Measurements from ENCODE around the gene SETMAR. TPM values are rescaled to one million over a fixed set of nuclear protein-coding genes. Genes with fewer than 3 reads are reported as not detected.

The SETMAR gene
- polyA plus RNA-seq (2013): 14.2 and 15.0 TPM in 2 replicates

GRCh38 chr3:4303187-4304123, at the start of gene SETMAR:
SETMAR (plus strand) TSS chr3:4303369; CDS start chr3:4303371, 2 bp downstream.
- no CpG with 5 or more reads among the region's 62 CpGs for WGBS (ENCODE audit: extremely low coverage, insufficient coverage, insufficient read length)
- Histone ChIP-seq H4K12ac (ENCODE audit: low read depth, low read length) (peak within 1 kb of the TSS; percentile 88), H3K27me3 (ENCODE audit: insufficient read depth, low read length) (no peaks in the 10 kb centered on the region)

GRCh38 chr3:4261406-4261805, 41.8 kb upstream of the SETMAR start:
- WGBS (ENCODE audit: extremely low coverage, insufficient coverage, insufficient read length): no CpG with 5 or more reads among the region's 6 CpGs
- Histone ChIP-seq H3K14ac (ENCODE audit: low read length) (no peak overlapping the region), H3K4me3 (ENCODE audit: low read depth, low read length) (no peak overlapping the region), H3K9ac (ENCODE audit: low read length) (no peak overlapping the region), H3K18ac (ENCODE audit: low read length) (no peak overlapping the region), H3K4me1 (ENCODE audit: control insufficient read depth in 1 of 2, insufficient read depth in 2 of 2, low read length in 2 of 2) (no peaks in the 10 kb centered on the region), H4K8ac (ENCODE audit: low read depth, low read length) (no peak overlapping the region), H2BK12ac (ENCODE audit: low read length) (no peak overlapping the region), H3K36me3 (ENCODE audit: control insufficient read depth in 1 of 2, insufficient read depth in 2 of 2, low read length in 2 of 2) (no peaks in the 10 kb centered on the region), H3K79me2 (ENCODE audit: control insufficient read depth, insufficient read depth, low read length, poor library complexity) (no peaks in the 10 kb centered on the region), H3K4me2 (ENCODE audit: low read length) (no peak overlapping the region), H3K79me1 (ENCODE audit: low read length) (no peaks in the 10 kb centered on the region), H3K9me3 (ENCODE audit: insufficient read depth, low read depth, low read length) (no peaks in the 10 kb centered on the region), H2AK5ac (ENCODE audit: low read length) (no peak overlapping the region), H4K12ac (ENCODE audit: low read depth, low read length) (no peak overlapping the region), H3K4ac (ENCODE audit: low read depth, low read length) (no peak overlapping the region), H2AFZ (ENCODE audit: insufficient read depth, low read length, poor library complexity) (no peak overlapping the region), H2BK5ac (ENCODE audit: low read depth, low read length, poor library complexity) (no peak overlapping the region), H4K91ac (ENCODE audit: low read depth, low read length) (no peak overlapping the region), H3K27me3 (ENCODE audit: insufficient read depth, low read length) (no peaks in the 10 kb centered on the region), H3K23ac (ENCODE audit: low read length) (no peak overlapping the region), H3K27ac (ENCODE audit: low read depth, low read length) (no peak overlapping the region), H2BK120ac (ENCODE audit: insufficient read depth, low read length, poor library complexity) (no peak overlapping the region)
- DNase-seq: no peak

More at GRCh38 chr3:4303187-4304123, at the start of gene SETMAR:
- H3K4me1 ChIP-seq (ENCODE audit: control insufficient read depth in 1 of 2, insufficient read depth in 2 of 2, low read length in 2 of 2): peaks cover 6 to 7% of the 10 kb centered on the region in 2 experiments
- H3K79me1 ChIP-seq (ENCODE audit: low read length): peaks cover 10% of the 10 kb centered on the region
- H3K4ac ChIP-seq (ENCODE audit: low read depth, low read length): peak within 1 kb of the TSS; percentile 91
- no peaks in the 10 kb centered on the region for H3K36me3 ChIP-seq (ENCODE audit: control insufficient read depth in 1 of 2, insufficient read depth in 2 of 2, low read length in 2 of 2)
- peak within 1 kb of the TSS; percentile 79 for H3K4me2 ChIP-seq (ENCODE audit: low read length)
- peak within 1 kb of the TSS; percentile 47 for H2BK12ac ChIP-seq (ENCODE audit: low read length)
- peak within 1 kb of the TSS; percentile 83 for H3K27ac ChIP-seq (ENCODE audit: low read depth, low read length)
- peak within 1 kb of the TSS; percentile 86 for H2AFZ ChIP-seq (ENCODE audit: insufficient read depth, low read length, poor library complexity)
- peak; percentile 87 to 89 for DNase-seq
- peaks cover 6% of the 10 kb centered on the region for H3K79me2 ChIP-seq (ENCODE audit: control insufficient read depth, insufficient read depth, low read length, poor library complexity)
- peak within 1 kb of the TSS; percentile 87 for H3K4me3 ChIP-seq (ENCODE audit: low read depth, low read length)
- peaks cover 3% of the 10 kb centered on the region for H3K9me3 ChIP-seq (ENCODE audit: insufficient read depth, low read depth, low read length)
- peak within 1 kb of the TSS; percentile 96 for H3K9ac ChIP-seq (ENCODE audit: low read length)
- peak within 1 kb of the TSS; percentile 74 for H4K8ac ChIP-seq (ENCODE audit: low read depth, low read length)
- H4K91ac ChIP-seq (ENCODE audit: low read depth, low read length): peak within 1 kb of the TSS; percentile 88
- peak within 1 kb of the TSS; percentile 92 for H2BK120ac ChIP-seq (ENCODE audit: insufficient read depth, low read length, poor library complexity)
- H2AK5ac ChIP-seq (ENCODE audit: low read length): peak within 1 kb of the TSS; percentile 87
- H2BK5ac ChIP-seq (ENCODE audit: low read depth, low read length, poor library complexity): peak within 1 kb of the TSS; percentile 81
- H3K23ac ChIP-seq (ENCODE audit: low read length): no peak within 1 kb of the TSS
- peak within 1 kb of the TSS; percentile 97 for H3K18ac ChIP-seq (ENCODE audit: low read length)
- H3K14ac ChIP-seq (ENCODE audit: low read length): peak within 1 kb of the TSS; percentile 97

GRCh38 chr3:4264040-4264439, 39.1 kb upstream of the SETMAR start:
- Histone ChIP-seq H3K79me1 (ENCODE audit: low read length) (no peaks in the 10 kb centered on the region), H3K27me3 (ENCODE audit: insufficient read depth, low read length) (no peaks in the 10 kb centered on the region), H3K27ac (ENCODE audit: low read depth, low read length) (no peak overlapping the region), H3K9me3 (ENCODE audit: insufficient read depth, low read depth, low read length) (no peaks in the 10 kb centered on the region), H3K79me2 (ENCODE audit: control insufficient read depth, insufficient read depth, low read length, poor library complexity) (no peaks in the 10 kb centered on the region), H2BK120ac (ENCODE audit: insufficient read depth, low read length, poor library complexity) (no peak overlapping the region), H3K4me1 (ENCODE audit: control insufficient read depth in 1 of 2, insufficient read depth in 2 of 2, low read length in 2 of 2) (no peaks in the 10 kb centered on the region), H4K12ac (ENCODE audit: low read depth, low read length) (no peak overlapping the region), H2BK12ac (ENCODE audit: low read length) (no peak overlapping the region), H3K36me3 (ENCODE audit: control insufficient read depth in 1 of 2, insufficient read depth in 2 of 2, low read length in 2 of 2) (no peaks in the 10 kb centered on the region), H3K4me2 (ENCODE audit: low read length) (no peak overlapping the region), H2AK5ac (ENCODE audit: low read length) (no peak overlapping the region), H2BK5ac (ENCODE audit: low read depth, low read length, poor library complexity) (no peak overlapping the region), H3K18ac (ENCODE audit: low read length) (no peak overlapping the region), H3K4me3 (ENCODE audit: low read depth, low read length) (no peak overlapping the region), H3K9ac (ENCODE audit: low read length) (no peak overlapping the region), H3K14ac (ENCODE audit: low read length) (no peak overlapping the region), H3K23ac (ENCODE audit: low read length) (no peak overlapping the region), H3K4ac (ENCODE audit: low read depth, low read length) (no peak overlapping the region), H4K8ac (ENCODE audit: low read depth, low read length) (no peak overlapping the region), H2AFZ (ENCODE audit: insufficient read depth, low read length, poor library complexity) (no peak overlapping the region), H4K91ac (ENCODE audit: low read depth, low read length) (no peak overlapping the region)
- WGBS (ENCODE audit: extremely low coverage, insufficient coverage, insufficient read length): no CpG with 5 or more reads among the region's 6 CpGs
- DNase-seq: no peak

- H3K79me1 ChIP-seq (ENCODE audit: low read length): no peaks in the 10 kb centered on the region
- H3K27ac ChIP-seq (ENCODE audit: low read depth, low read length): no peak overlapping the region
- WGBS (ENCODE audit: extremely low coverage, insufficient coverage, insufficient read length): no CpG with 5 or more reads among the region's 3 CpGs
- H2AFZ ChIP-seq (ENCODE audit: insufficient read depth, low read length, poor library complexity): no peak overlapping the region
- H3K18ac ChIP-seq (ENCODE audit: low read length): no peak overlapping the region
- H2AK5ac ChIP-seq (ENCODE audit: low read length): no peak overlapping the region
- H4K12ac ChIP-seq (ENCODE audit: low read depth, low read length): no peak overlapping the region
- no peaks in the 10 kb centered on the region for H3K4me1 ChIP-seq (ENCODE audit: control insufficient read depth in 1 of 2, insufficient read depth in 2 of 2, low read length in 2 of 2)
- no peak overlapping the region for H3K4ac ChIP-seq (ENCODE audit: low read depth, low read length)
- H4K91ac ChIP-seq (ENCODE audit: low read depth, low read length): no peak overlapping the region
- H3K9me3 ChIP-seq (ENCODE audit: insufficient read depth, low read depth, low read length): no peaks in the 10 kb centered on the region
- H3K36me3 ChIP-seq (ENCODE audit: control insufficient read depth in 1 of 2, insufficient read depth in 2 of 2, low read length in 2 of 2): no peaks in the 10 kb centered on the region
- no peak for DNase-seq
- H3K9ac ChIP-seq (ENCODE audit: low read length): no peak overlapping the region
- no peaks in the 10 kb centered on the region for H3K79me2 ChIP-seq (ENCODE audit: control insufficient read depth, insufficient read depth, low read length, poor library complexity)
- no peak overlapping the region for H4K8ac ChIP-seq (ENCODE audit: low read depth, low read length)
- H3K14ac ChIP-seq (ENCODE audit: low read length): no peak overlapping the region
- H3K4me3 ChIP-seq (ENCODE audit: low read depth, low read length): no peak overlapping the region
- no peak overlapping the region for H3K4me2 ChIP-seq (ENCODE audit: low read length)
- no peak overlapping the region for H2BK120ac ChIP-seq (ENCODE audit: insufficient read depth, low read length, poor library complexity)
- H2BK12ac ChIP-seq (ENCODE audit: low read length): no peak overlapping the region
- no peak overlapping the region for H2BK5ac ChIP-seq (ENCODE audit: low read depth, low read length, poor library complexity)
- H3K23ac ChIP-seq (ENCODE audit: low read length): no peak overlapping the region
- no peaks in the 10 kb centered on the region for H3K27me3 ChIP-seq (ENCODE audit: insufficient read depth, low read length)
These were observed 32.4 kb upstream of the SETMAR start for GRCh38 chr3:4270720-4271119.

Data from trophoblast cell (in vitro differentiated cells and primary cell).